OCI-LY1 (cell line): ENCODE results near the gene AGPAT2.

ENCODE experiments used
- H2AFZ ChIP-seq: fragments of 200-600 bp; sonication (generic), shearing (Covaris generic); 2 replicates; pipeline ENCODE4 v1.6.0; 2014; ENCODE audit warnings: antibody characterized with exemption, mild to moderate bottlenecking, low read length
- H3F3A ChIP-seq: fragments of 200-600 bp; sonication (generic), shearing (Covaris generic); 2 replicates; pipeline ENCODE4 v1.6.0; 2014; ENCODE audit warnings: mild to moderate bottlenecking, antibody characterized with exemption, low read length, moderate library complexity; ENCODE audit not compliant: insufficient read depth
- H3K27ac ChIP-seq: fragments of 200-600 bp; sonication (generic); 2 replicates; pipeline ENCODE4 v1.5.1; 2014; ENCODE audit warnings: low read length, mixed run types, mild to moderate bottlenecking, low read depth; ENCODE audit not compliant: poor library complexity, severe bottlenecking
- H3K27me3 ChIP-seq: fragments of 200-600 bp; sonication (generic); 2 replicates; pipeline ENCODE4 v1.6.0; 2014; ENCODE audit warnings: antibody characterized with exemption, mild to moderate bottlenecking, low read length, moderate library complexity; ENCODE audit not compliant: insufficient read depth
- H3K36me3 ChIP-seq: fragments of 200-600 bp; sonication (generic); 2 replicates; pipeline ENCODE4 v1.6.1; 2014; ENCODE audit warnings: mild to moderate bottlenecking, antibody characterized with exemption, low read length, moderate library complexity, mixed read lengths; ENCODE audit not compliant: insufficient read depth
- H3K4me1 ChIP-seq: fragments of 200-600 bp; sonication (generic); 2 replicates; pipeline ENCODE4 v1.5.1; 2014; ENCODE audit warnings: mild to moderate bottlenecking, low read length, moderate library complexity; ENCODE audit not compliant: insufficient read depth, severe bottlenecking
- H3K4me2 ChIP-seq: fragments of 200-600 bp; sonication (generic), shearing (Covaris generic); 2 replicates; pipeline ENCODE4 v1.6.1; 2014; ENCODE audit warnings: low read length
- H3K4me3 ChIP-seq: fragments of 200-600 bp; sonication (generic); 2 replicates; pipeline ENCODE4 v1.5.1; 2014; ENCODE audit warnings: low read length, low read depth, mild to moderate bottlenecking, mixed read lengths; ENCODE audit not compliant: poor library complexity, severe bottlenecking
- H3K79me2 ChIP-seq: fragments of 200-600 bp; shearing (Covaris generic); 2 replicates; pipeline ENCODE4 v1.6.1; 2016; ENCODE audit warnings: mixed run types, low read length, mixed read lengths; ENCODE audit not compliant: insufficient read depth
- H3K9ac ChIP-seq: fragments of 200-600 bp; sonication (generic), shearing (Covaris generic); 2 replicates; pipeline ENCODE4 v1.6.1; 2014; ENCODE audit warnings: mild to moderate bottlenecking, low read length, mixed read lengths
- H3K9me2 ChIP-seq: fragments of 200-600 bp; sonication (generic), shearing (Covaris generic); 2 replicates; pipeline ENCODE4 v1.6.1; 2014; ENCODE audit warnings: low read depth, mild to moderate bottlenecking, low read length, mixed read lengths
- H3K9me3 ChIP-seq: fragments of 200-600 bp; shearing (Covaris generic); 2 replicates; pipeline ENCODE4 v1.6.1; 2014; ENCODE audit warnings: low read length, mixed read lengths
- H4K20me1 ChIP-seq: fragments of 200-600 bp; sonication (generic), shearing (Covaris generic); 2 replicates; pipeline ENCODE4 v1.6.0; 2016; ENCODE audit warnings: mild to moderate bottlenecking, low read length; ENCODE audit not compliant: insufficient read depth
- EZH2 ChIP-seq: fragments of 200-600 bp; sonication (generic), shearing (Covaris generic); IDR thresholded peaks from 2 replicates; pipeline ENCODE4 v1.8.0; 2017; ENCODE audit warnings: borderline replicate concordance, mixed run types, mild to moderate bottlenecking, antibody characterized with exemption, low read length, moderate library complexity, mixed read lengths
- TF ChIP-seq, protein P1 (sequence below): fragments of 200-600 bp; sonication (generic), shearing (Covaris generic); IDR thresholded peaks from 2 replicates; pipeline ENCODE4 v1.5.1; 2017; ENCODE audit warnings: mild to moderate bottlenecking, antibody characterized with exemption, low read length, moderate library complexity, mixed read lengths

AGPAT2 gene

GRCh38 chr9:136718345-136719194 is 31.3 kb upstream of the AGPAT2 start:
- H3K4me2 ChIP-seq = no peak overlapping the region
- H3K4me3 ChIP-seq = no peak overlapping the region
- H3K79me2 ChIP-seq = no peaks in the 10 kb centered on the region
- peaks cover 17% of the 10 kb centered on the region for H3K36me3 ChIP-seq
- no peaks in the 10 kb centered on the region for H3K4me1 ChIP-seq
- TF ChIP-seq, protein P1, sequence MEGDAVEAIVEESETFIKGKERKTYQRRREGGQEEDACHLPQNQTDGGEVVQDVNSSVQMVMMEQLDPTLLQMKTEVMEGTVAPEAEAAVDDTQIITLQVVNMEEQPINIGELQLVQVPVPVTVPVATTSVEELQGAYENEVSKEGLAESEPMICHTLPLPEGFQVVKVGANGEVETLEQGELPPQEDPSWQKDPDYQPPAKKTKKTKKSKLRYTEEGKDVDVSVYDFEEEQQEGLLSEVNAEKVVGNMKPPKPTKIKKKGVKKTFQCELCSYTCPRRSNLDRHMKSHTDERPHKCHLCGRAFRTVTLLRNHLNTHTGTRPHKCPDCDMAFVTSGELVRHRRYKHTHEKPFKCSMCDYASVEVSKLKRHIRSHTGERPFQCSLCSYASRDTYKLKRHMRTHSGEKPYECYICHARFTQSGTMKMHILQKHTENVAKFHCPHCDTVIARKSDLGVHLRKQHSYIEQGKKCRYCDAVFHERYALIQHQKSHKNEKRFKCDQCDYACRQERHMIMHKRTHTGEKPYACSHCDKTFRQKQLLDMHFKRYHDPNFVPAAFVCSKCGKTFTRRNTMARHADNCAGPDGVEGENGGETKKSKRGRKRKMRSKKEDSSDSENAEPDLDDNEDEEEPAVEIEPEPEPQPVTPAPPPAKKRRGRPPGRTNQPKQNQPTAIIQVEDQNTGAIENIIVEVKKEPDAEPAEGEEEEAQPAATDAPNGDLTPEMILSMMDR = no peak
- TF ChIP-seq EZH2 = no peak
- H3K9ac ChIP-seq = no peak overlapping the region
- no peaks in the 10 kb centered on the region for H3K9me3 ChIP-seq
- H2AFZ ChIP-seq = no peak overlapping the region
- no peaks in the 10 kb centered on the region for H4K20me1 ChIP-seq
- H3K27ac ChIP-seq = no peak overlapping the region
- no peaks in the 10 kb centered on the region for H3F3A ChIP-seq
- peaks cover 13% of the 10 kb centered on the region; the same call in 1 of the 2 replicates for H3K27me3 ChIP-seq
- no peaks in the 10 kb centered on the region for H3K9me2 ChIP-seq

GRCh38 chr9:136717399-136717798 is 30.1 kb upstream of the AGPAT2 start:
- H3K79me2 ChIP-seq = no peaks in the 10 kb centered on the region
- no peaks in the 10 kb centered on the region for H3F3A ChIP-seq
- H3K27me3 ChIP-seq = peaks cover 13% of the 10 kb centered on the region; the same call in 1 of the 2 replicates
- no peaks in the 10 kb centered on the region for H3K4me1 ChIP-seq
- no peaks in the 10 kb centered on the region for H3K9me3 ChIP-seq
- no peak overlapping the region for H3K27ac ChIP-seq
- TF ChIP-seq, protein P1 = no peak
- TF ChIP-seq EZH2 = no peak
- no peaks in the 10 kb centered on the region for H4K20me1 ChIP-seq
- H3K4me2 ChIP-seq = no peak overlapping the region
- H3K4me3 ChIP-seq = no peak overlapping the region
- no peaks in the 10 kb centered on the region for H3K9me2 ChIP-seq
- no peak overlapping the region for H3K9ac ChIP-seq
- no peak overlapping the region for H2AFZ ChIP-seq
- peaks cover 5% of the 10 kb centered on the region for H3K36me3 ChIP-seq

- no peaks in the 10 kb centered on the region for H3K9me2 ChIP-seq
- H3F3A ChIP-seq = no peaks in the 10 kb centered on the region
- no peak overlapping the region for H3K27ac ChIP-seq
- H3K9ac ChIP-seq = no peak overlapping the region
- peaks cover 18% of the 10 kb centered on the region; the same call in 1 of the 2 replicates for H3K27me3 ChIP-seq
- no peaks in the 10 kb centered on the region for H3K79me2 ChIP-seq
- H3K4me3 ChIP-seq = no peak overlapping the region
- TF ChIP-seq EZH2 = no peak
- TF ChIP-seq, protein P1 = no peak
- no peaks in the 10 kb centered on the region for H4K20me1 ChIP-seq
- no peak overlapping the region for H2AFZ ChIP-seq
- H3K36me3 ChIP-seq = no peaks in the 10 kb centered on the region
- no peak overlapping the region for H3K4me2 ChIP-seq
- H3K4me1 ChIP-seq = no peaks in the 10 kb centered on the region
- no peaks in the 10 kb centered on the region for H3K9me3 ChIP-seq
Observed at GRCh38 chr9:136714893-136715274, 27.6 kb upstream of the AGPAT2 start.
